HepG2 (cell line): ENCODE measurements around the gene KISS1R. TPM values are rescaled to one million over a fixed set of nuclear protein-coding genes. Genes with fewer than 3 reads are reported as not detected.

Experiments used
- ASH2L ChIP-seq: fragments of 300-600, 200-600 bp; sonication (generic); IDR thresholded peaks from 2 replicates; pipeline ENCODE4 v1.7.0; 2017; ENCODE audit warnings: low read depth, mild to moderate bottlenecking, moderate library complexity, mixed read lengths, low read length; ENCODE audit not compliant: insufficient read length
- ATF3 ChIP-seq: sonication (generic); formaldehyde crosslinking; IDR thresholded peaks from 2 replicates; pipeline ENCODE4 v1.4.0; 2020; ENCODE audit warnings: missing genetic modification reagents
- ATF7 ChIP-seq, 2 experiments: fragments of 450-650 bp in 1 of 2; sonication (generic) in 1 of 2; formaldehyde crosslinking in 1 of 2; IDR thresholded peaks; 2 replicates each; pipeline versions ENCODE4 v1.4.0 to v1.6.1; 2016 to 2020; ENCODE audit warnings: antibody characterized with exemption in 1 of 2, mild to moderate bottlenecking in 1 of 2, missing genetic modification reagents in 1 of 2
- CHD2 ChIP-seq: IDR thresholded peaks from 2 replicates; pipeline ENCODE4 v1.6.1; 2011; ENCODE audit warnings: low read depth, low read length, improper control_type of control experiment
- ERF ChIP-seq: IDR thresholded peaks from 2 replicates; pipeline ENCODE4 v1.6.1; 2018; ENCODE audit warnings: missing biosample characterization, missing genetic modification reagents
- KAT7 ChIP-seq: IDR thresholded peaks from 2 replicates; pipeline ENCODE4 v1.6.1; 2018; ENCODE audit warnings: borderline replicate concordance, missing compliant biosample characterization
- KMT2B ChIP-seq: IDR thresholded peaks from 2 replicates; pipeline ENCODE4 v1.6.1; 2016; ENCODE audit warnings: missing genetic modification reagents, missing compliant biosample characterization
- NFIC ChIP-seq: IDR thresholded peaks from 2 replicates; pipeline ENCODE4 v1.6.1; 2012; ENCODE audit warnings: mild to moderate bottlenecking, low read length, inconsistent platforms
- POGZ ChIP-seq: sonication (generic); formaldehyde crosslinking; IDR thresholded peaks from 2 replicates; pipeline ENCODE4 v1.4.0; 2020; ENCODE audit warnings: mild to moderate bottlenecking, missing genetic modification reagents
- SOX6 ChIP-seq, 2 experiments: fragments of 450-650 bp in 1 of 2; sonication (generic) in 1 of 2; formaldehyde crosslinking in 1 of 2; IDR thresholded peaks; 2 replicates each; pipeline versions ENCODE4 v1.4.0 to v1.6.1; 2017 to 2020; ENCODE audit warnings: antibody characterized with exemption in 1 of 2, mild to moderate bottlenecking in 1 of 2, missing genetic modification reagents in 1 of 2
- TCF7 ChIP-seq: sonication (generic); IDR thresholded peaks from 2 replicates; pipeline ENCODE4 v1.6.1; 2016; ENCODE audit warnings: antibody characterized with exemption, low read depth
- ZFY ChIP-seq: sonication (generic); formaldehyde crosslinking; IDR thresholded peaks from 2 replicates; pipeline ENCODE4 v1.4.0; 2020; ENCODE audit warnings: missing genetic modification reagents
- ZIK1 ChIP-seq: sonication (generic); formaldehyde crosslinking; IDR thresholded peaks from 2 replicates; pipeline ENCODE4 v1.5.0; 2020; ENCODE audit warnings: mild to moderate bottlenecking, low read depth, missing genetic modification reagents, borderline replicate concordance
- ZMYM3 ChIP-seq: sonication (generic); formaldehyde crosslinking; IDR thresholded peaks from 2 replicates; pipeline ENCODE4 v1.5.1; 2020; ENCODE audit warnings: mild to moderate bottlenecking, missing genetic modification reagents
- ZNF713 ChIP-seq: sonication (generic); formaldehyde crosslinking; IDR thresholded peaks from 2 replicates; pipeline ENCODE4 v1.4.0; 2020; ENCODE audit warnings: mild to moderate bottlenecking, missing genetic modification reagents
- ZNF780A ChIP-seq: sonication (generic); formaldehyde crosslinking; IDR thresholded peaks from 2 replicates; pipeline ENCODE4 v1.8.0; 2022; ENCODE audit warnings: mild to moderate bottlenecking, missing genetic modification reagents, moderate library complexity
- ZSCAN20 ChIP-seq: sonication (generic); formaldehyde crosslinking; IDR thresholded peaks from 2 replicates; pipeline ENCODE4 v1.4.0; 2020; ENCODE audit warnings: missing genetic modification reagents, mild to moderate bottlenecking, borderline replicate concordance
- polyA plus RNA-seq, 8 experiments: library from polyadenylated mRNA; depleted of rRNA in 3 of 8; stranded (reverse) in 7 of 8; unstranded in 1 of 8; fragments of >200 nt; fragmentation: Illumina TruSeq in 4 of 8; extraction: Trizol in 4 of 8; gene quantifications; 2 replicates each; pipeline versions ENCODE4 v1.2.1 to v1.2.3, GENCODE V29; 2011 to 2016; ENCODE audit warnings: low read depth in 4 of 8, missing spikeins in 1 of 8, mixed read lengths in 1 of 8; ENCODE audit not compliant: insufficient read depth in 1 of 8
- total RNA-seq, 5 experiments: library from RNA; depleted of rRNA; stranded (reverse); fragments of >200 nt; fragmentation: Illumina TruSeq; extraction: Trizol; gene quantifications; 2 replicates each; pipeline ENCODE4 v1.2.3, GENCODE V29; 2016; ENCODE audit warnings: low read depth in 1 of 5
- TF ChIP-seq, protein P1 (sequence below): sonication (generic); formaldehyde crosslinking; IDR thresholded peaks from 2 replicates; pipeline ENCODE4 v1.4.0; 2020; ENCODE audit warnings: missing genetic modification reagents
- TF ChIP-seq, protein P2 (sequence below): sonication (generic); formaldehyde crosslinking; IDR thresholded peaks from 2 replicates; pipeline ENCODE4 v1.5.0; 2020; ENCODE audit warnings: mild to moderate bottlenecking, missing genetic modification reagents
- TF ChIP-seq, protein P3 (sequence below): sonication (generic); formaldehyde crosslinking; IDR thresholded peaks from 2 replicates; pipeline ENCODE4 v1.5.0; 2020; ENCODE audit warnings: mild to moderate bottlenecking, low read depth, missing genetic modification reagents, borderline replicate concordance
- TF ChIP-seq, protein P4 (sequence below): sonication (generic); formaldehyde crosslinking; IDR thresholded peaks from 2 replicates; pipeline ENCODE4 v1.9.0; 2022; ENCODE audit warnings: missing genetic modification reagents, mild to moderate bottlenecking, borderline replicate concordance

Gene KISS1R
- total and polyA plus RNA-seq, 2 of the 13 experiments (the other 11 are each of a cell fraction or from before 2014, with no cell fraction given), result 1.1 to 10.2 TPM

DNA sequence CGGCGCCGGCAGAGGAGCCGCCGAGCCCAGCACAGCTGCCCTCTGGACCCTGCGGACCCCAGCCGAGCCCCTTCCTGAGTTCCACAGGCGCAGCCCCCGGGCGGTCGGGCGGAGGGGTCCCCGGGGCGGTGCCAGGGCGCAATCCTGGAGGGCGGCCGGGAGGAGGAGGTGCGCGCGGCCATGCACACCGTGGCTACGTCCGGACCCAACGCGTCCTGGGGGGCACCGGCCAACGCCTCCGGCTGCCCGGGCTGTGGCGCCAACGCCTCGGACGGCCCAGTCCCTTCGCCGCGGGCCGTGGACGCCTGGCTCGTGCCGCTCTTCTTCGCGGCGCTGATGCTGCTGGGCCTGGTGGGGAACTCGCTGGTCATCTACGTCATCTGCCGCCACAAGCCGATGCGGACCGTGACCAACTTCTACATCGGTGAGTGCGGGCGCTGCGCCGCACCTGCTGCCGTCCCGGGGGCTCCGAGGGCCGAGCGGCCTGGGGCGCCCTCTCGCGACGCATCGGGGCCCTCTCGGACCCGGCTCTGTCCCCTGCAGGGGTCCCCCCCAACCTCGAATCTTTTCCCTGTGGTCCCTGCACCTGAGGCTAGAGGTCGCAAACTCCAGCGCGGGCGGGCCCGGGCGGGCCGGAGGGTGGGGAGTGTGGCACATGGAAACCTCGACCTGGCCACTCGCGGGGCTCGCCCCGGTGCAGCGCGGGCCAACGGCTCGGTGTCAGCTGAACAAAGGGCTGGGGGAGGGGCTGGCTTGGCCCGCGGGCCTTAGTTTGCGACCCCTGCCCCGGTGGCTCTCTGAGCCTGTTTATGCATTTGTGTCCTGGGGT, at the start of gene KISS1R (continued):
- TF ChIP-seq, protein P1, sequence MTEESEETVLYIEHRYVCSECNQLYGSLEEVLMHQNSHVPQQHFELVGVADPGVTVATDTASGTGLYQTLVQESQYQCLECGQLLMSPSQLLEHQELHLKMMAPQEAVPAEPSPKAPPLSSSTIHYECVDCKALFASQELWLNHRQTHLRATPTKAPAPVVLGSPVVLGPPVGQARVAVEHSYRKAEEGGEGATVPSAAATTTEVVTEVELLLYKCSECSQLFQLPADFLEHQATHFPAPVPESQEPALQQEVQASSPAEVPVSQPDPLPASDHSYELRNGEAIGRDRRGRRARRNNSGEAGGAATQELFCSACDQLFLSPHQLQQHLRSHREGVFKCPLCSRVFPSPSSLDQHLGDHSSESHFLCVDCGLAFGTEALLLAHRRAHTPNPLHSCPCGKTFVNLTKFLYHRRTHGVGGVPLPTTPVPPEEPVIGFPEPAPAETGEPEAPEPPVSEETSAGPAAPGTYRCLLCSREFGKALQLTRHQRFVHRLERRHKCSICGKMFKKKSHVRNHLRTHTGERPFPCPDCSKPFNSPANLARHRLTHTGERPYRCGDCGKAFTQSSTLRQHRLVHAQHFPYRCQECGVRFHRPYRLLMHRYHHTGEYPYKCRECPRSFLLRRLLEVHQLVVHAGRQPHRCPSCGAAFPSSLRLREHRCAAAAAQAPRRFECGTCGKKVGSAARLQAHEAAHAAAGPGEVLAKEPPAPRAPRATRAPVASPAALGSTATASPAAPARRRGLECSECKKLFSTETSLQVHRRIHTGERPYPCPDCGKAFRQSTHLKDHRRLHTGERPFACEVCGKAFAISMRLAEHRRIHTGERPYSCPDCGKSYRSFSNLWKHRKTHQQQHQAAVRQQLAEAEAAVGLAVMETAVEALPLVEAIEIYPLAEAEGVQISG (CRISPR knock-in tag), result peak; percentile 69
- TF ChIP-seq ATF3 (CRISPR knock-in tag) (no peak), CHD2 (no peak), ASH2L (peak; percentile 26), NFIC (no peak), KAT7 (CRISPR knock-in tag) (peak; percentile 75; the same call in 1 of the 2 replicates), POGZ (peak; percentile 67), ZFY (CRISPR knock-in tag) (peak; percentile 70), ERF (CRISPR knock-in tag) (peak; percentile 69), ZIK1 (CRISPR knock-in tag) (no peak), ZNF713 (CRISPR knock-in tag) (peak; percentile 96), KMT2B (CRISPR knock-in tag) (no peak; the same call in 1 of the 2 replicates), ZMYM3 (0 out of 2 replicates have a peak, but pooled peaks have one; percentile 12), ZNF780A (no peak), ATF7 (IDR thresholded peaks at IDR 0.05) (no peak), ATF7 (CRISPR knock-in tag; IDR thresholded peaks at IDR 0.05) (no peak), TCF7 (no peak), ZSCAN20 (CRISPR knock-in tag) (peak; percentile 63; the same call in 1 of the 2 replicates), SOX6 (IDR thresholded peaks at IDR 0.05) (no peak), SOX6 (CRISPR knock-in tag; IDR thresholded peaks at IDR 0.05) (peak; percentile 53; the same call in 1 of the 2 replicates)
- TF ChIP-seq, protein P2, sequence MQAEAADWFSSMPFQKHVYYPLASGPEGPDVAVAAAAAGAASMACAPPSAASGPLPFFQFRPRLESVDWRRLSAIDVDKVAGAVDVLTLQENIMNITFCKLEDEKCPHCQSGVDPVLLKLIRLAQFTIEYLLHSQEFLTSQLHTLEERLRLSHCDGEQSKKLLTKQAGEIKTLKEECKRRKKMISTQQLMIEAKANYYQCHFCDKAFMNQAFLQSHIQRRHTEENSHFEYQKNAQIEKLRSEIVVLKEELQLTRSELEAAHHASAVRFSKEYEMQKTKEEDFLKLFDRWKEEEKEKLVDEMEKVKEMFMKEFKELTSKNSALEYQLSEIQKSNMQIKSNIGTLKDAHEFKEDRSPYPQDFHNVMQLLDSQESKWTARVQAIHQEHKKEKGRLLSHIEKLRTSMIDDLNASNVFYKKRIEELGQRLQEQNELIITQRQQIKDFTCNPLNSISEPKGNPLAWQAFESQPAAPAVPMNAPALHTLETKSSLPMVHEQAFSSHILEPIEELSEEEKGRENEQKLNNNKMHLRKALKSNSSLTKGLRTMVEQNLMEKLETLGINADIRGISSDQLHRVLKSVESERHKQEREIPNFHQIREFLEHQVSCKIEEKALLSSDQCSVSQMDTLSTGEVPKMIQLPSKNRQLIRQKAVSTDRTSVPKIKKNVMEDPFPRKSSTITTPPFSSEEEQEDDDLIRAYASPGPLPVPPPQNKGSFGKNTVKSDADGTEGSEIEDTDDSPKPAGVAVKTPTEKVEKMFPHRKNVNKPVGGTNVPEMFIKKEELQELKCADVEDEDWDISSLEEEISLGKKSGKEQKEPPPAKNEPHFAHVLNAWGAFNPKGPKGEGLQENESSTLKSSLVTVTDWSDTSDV (CRISPR knock-in tag), result no peak
- TF ChIP-seq, protein P3, sequence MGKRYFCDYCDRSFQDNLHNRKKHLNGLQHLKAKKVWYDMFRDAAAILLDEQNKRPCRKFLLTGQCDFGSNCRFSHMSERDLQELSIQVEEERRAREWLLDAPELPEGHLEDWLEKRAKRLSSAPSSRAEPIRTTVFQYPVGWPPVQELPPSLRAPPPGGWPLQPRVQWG (CRISPR knock-in tag), result no peak
- TF ChIP-seq, protein P4, sequence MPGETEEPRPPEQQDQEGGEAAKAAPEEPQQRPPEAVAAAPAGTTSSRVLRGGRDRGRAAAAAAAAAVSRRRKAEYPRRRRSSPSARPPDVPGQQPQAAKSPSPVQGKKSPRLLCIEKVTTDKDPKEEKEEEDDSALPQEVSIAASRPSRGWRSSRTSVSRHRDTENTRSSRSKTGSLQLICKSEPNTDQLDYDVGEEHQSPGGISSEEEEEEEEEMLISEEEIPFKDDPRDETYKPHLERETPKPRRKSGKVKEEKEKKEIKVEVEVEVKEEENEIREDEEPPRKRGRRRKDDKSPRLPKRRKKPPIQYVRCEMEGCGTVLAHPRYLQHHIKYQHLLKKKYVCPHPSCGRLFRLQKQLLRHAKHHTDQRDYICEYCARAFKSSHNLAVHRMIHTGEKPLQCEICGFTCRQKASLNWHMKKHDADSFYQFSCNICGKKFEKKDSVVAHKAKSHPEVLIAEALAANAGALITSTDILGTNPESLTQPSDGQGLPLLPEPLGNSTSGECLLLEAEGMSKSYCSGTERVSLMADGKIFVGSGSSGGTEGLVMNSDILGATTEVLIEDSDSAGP (CRISPR knock-in tag), result peak; percentile 91
